NCI-H2171 (cell line): ENCODE data around the gene B4GALT6.

Source experiments
- DNase-seq: peaks from one replicate; lab custom pipeline; 2025; lab: John Stamatoyannopoulos, UW

B4GALT6 gene

GRCh38 chr18:31688606-31689005 is 4.2 kb upstream of the B4GALT6 start:
- DNase-seq, result no peak

GRCh38 chr18:31686986-31687928 is 2.9 kb upstream of the B4GALT6 start:
- DNase-seq, result no peak

- DNase-seq, result no peak
These were observed 2.2 kb upstream of the B4GALT6 start for GRCh38 chr18:31686572-31686971.

- peak; percentile 89 for DNase-seq
These were observed 1.0 kb upstream of the B4GALT6 start for GRCh38 chr18:31685097-31686082.

GRCh38 chr18:31683968-31684278 is 458 bp downstream of the B4GALT6 start:
- DNase-seq, result no peak

- no peak for DNase-seq
These were observed 1.3 kb downstream of the B4GALT6 start for GRCh38 chr18:31683106-31683505.

GRCh38 chr18:31680831-31681568 is 3.4 kb downstream of the B4GALT6 start:
- DNase-seq, result no peak

- DNase-seq, result no peak
These were observed 4.0 kb downstream of the B4GALT6 start for GRCh38 chr18:31680433-31680811.

- DNase-seq, result no peak
These were observed 4.5 kb downstream of the B4GALT6 start for GRCh38 chr18:31679791-31680432.

- DNase-seq, result no peak
These were observed 5.1 kb downstream of the B4GALT6 start for GRCh38 chr18:31679133-31679742.

GRCh38 chr18:31678425-31678824 is 6.0 kb downstream of the B4GALT6 start:
- DNase-seq, result no peak

GRCh38 chr18:31677592-31677991 is 6.8 kb downstream of the B4GALT6 start:
- no peak for DNase-seq

- no peak for DNase-seq
These were observed 9.0 kb downstream of the B4GALT6 start for GRCh38 chr18:31675404-31675803.

GRCh38 chr18:31672628-31673135 is 11.7 kb downstream of the B4GALT6 start:
- no peak for DNase-seq

- DNase-seq, result no peak
These were observed 12.4 kb downstream of the B4GALT6 start for GRCh38 chr18:31671951-31672350.

- no peak for DNase-seq
These were observed 14.8 kb downstream of the B4GALT6 start for GRCh38 chr18:31669541-31669940.

GRCh38 chr18:31667185-31667584 is 17.2 kb downstream of the B4GALT6 start:
- no peak for DNase-seq

GRCh38 chr18:31666055-31666454 is 18.3 kb downstream of the B4GALT6 start:
- DNase-seq, result no peak

- no peak for DNase-seq
These were observed 20.3 kb downstream of the B4GALT6 start for GRCh38 chr18:31664101-31664500.

- no peak for DNase-seq
These were observed 22.4 kb downstream of the B4GALT6 start for GRCh38 chr18:31661965-31662364.

- DNase-seq, result no peak
These were observed 23.6 kb downstream of the B4GALT6 start for GRCh38 chr18:31660763-31661162.
